GM18511 (cell line): Measurements from ENCODE around the gene ABCD4.
"Not testable (repeated sequence)": the region's sequence is repeated elsewhere in the genome, so short reads cannot be mapped to it uniquely, and the experiment has no call there.

Source experiments
- ATAC-seq: cut with Tn5 transposase; IDR thresholded peaks from one replicate; pipeline ENCODE4 v1.9.1; 2021; ENCODE audit warnings: mild to moderate bottlenecking, moderate library complexity; ENCODE audit not compliant: unreplicated experiment

Gene ABCD4

GRCh38 chr14:74302634-74303569, at the start of gene ABCD4:
Gene ABCD4, minus strand, starts transcription at chr14:74302934. Its CDS starts 22 bp downstream, at chr14:74302912.
- peak; percentile 99 for ATAC-seq

GRCh38 chr14:74350928-74351323, 48.2 kb upstream of the ABCD4 start:
- no peak for ATAC-seq

GRCh38 chr14:74350211-74350927, 47.6 kb upstream of the ABCD4 start:
- ATAC-seq, result no peak

- no peak for ATAC-seq
Observed at GRCh38 chr14:74349757-74350156, 47.0 kb upstream of the ABCD4 start.

- no peak for ATAC-seq
Observed at GRCh38 chr14:74348735-74349463, 46.2 kb upstream of the ABCD4 start.

GRCh38 chr14:74348241-74348734, 45.6 kb upstream of the ABCD4 start, which contains the start of gene VRTN:
Gene VRTN, plus strand, starts transcription at chr14:74348471. Its CDS starts 8,313 bp downstream, at chr14:74356784.
- no peak for ATAC-seq

- no peak for ATAC-seq
Observed at GRCh38 chr14:74347795-74348100, 45.0 kb upstream of the ABCD4 start.

- no peak for ATAC-seq
Observed at GRCh38 chr14:74347097-74347794, 44.5 kb upstream of the ABCD4 start.

GRCh38 chr14:74346341-74346740, 43.6 kb upstream of the ABCD4 start:
- no peak for ATAC-seq

- ATAC-seq, result no peak
Observed at GRCh38 chr14:74333909-74334308, 31.2 kb upstream of the ABCD4 start.

GRCh38 chr14:74329950-74330552, 27.3 kb upstream of the ABCD4 start:
- not testable (repeated sequence) for ATAC-seq

- ATAC-seq, result no peak
Observed at GRCh38 chr14:74326369-74327152, 23.8 kb upstream of the ABCD4 start.

GRCh38 chr14:74325446-74325845, 22.7 kb upstream of the ABCD4 start:
- ATAC-seq, result no peak

GRCh38 chr14:74324931-74325361, 22.2 kb upstream of the ABCD4 start:
- no peak for ATAC-seq

- ATAC-seq, result no peak
Observed at GRCh38 chr14:74314576-74314975, 11.8 kb upstream of the ABCD4 start.

GRCh38 chr14:74313601-74314000, 10.9 kb upstream of the ABCD4 start:
- ATAC-seq, result no peak

- no peak for ATAC-seq
Observed at GRCh38 chr14:74312161-74312560, 9.4 kb upstream of the ABCD4 start.

- ATAC-seq, result no peak
Observed at GRCh38 chr14:74309125-74310022, 6.6 kb upstream of the ABCD4 start.
